ENCODE measurements around the gene HUWE1.

DNA sequence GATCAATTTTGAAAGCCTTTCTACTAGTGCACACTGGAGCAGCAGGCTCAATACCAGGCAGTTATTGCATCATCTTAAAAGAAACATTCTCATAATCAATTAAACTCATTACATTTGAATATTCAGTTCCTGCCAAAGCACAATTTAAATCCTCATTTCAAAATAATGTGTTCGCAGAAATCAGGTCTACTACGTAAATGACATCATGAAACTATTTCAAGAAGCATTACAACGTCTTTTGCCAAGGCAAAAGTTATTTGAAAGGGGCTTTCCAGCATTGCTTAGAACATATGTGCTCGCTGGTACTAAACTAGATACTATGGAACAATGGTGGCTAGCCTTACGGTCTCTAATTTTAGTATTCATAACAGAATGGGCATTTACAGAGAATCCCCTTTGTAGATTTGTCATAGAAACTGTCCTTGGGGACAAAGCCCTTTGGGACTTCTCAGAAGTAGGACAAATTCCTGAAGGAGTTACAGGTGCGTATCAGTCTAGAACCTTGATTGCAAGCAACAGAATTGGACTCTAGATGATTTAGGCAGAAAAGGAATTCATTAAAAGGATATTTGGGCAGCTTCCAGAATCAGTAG is 27.6 kb upstream of the HUWE1 start:
- TF ChIP-seq, protein P1, sequence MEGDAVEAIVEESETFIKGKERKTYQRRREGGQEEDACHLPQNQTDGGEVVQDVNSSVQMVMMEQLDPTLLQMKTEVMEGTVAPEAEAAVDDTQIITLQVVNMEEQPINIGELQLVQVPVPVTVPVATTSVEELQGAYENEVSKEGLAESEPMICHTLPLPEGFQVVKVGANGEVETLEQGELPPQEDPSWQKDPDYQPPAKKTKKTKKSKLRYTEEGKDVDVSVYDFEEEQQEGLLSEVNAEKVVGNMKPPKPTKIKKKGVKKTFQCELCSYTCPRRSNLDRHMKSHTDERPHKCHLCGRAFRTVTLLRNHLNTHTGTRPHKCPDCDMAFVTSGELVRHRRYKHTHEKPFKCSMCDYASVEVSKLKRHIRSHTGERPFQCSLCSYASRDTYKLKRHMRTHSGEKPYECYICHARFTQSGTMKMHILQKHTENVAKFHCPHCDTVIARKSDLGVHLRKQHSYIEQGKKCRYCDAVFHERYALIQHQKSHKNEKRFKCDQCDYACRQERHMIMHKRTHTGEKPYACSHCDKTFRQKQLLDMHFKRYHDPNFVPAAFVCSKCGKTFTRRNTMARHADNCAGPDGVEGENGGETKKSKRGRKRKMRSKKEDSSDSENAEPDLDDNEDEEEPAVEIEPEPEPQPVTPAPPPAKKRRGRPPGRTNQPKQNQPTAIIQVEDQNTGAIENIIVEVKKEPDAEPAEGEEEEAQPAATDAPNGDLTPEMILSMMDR (conservative IDR thresholded peaks at IDR 0.05): no peak
- no peak for TF ChIP-seq ZFX (IDR thresholded peaks at IDR 0.05)
